GM18873 (cell line): ENCODE measurements around the gene GULP1.
"Not testable (repeated sequence)": the region's sequence is repeated elsewhere in the genome, so short reads cannot be mapped to it uniquely, and the experiment has no call there.

ENCODE experiments used
- ATAC-seq: cut with Tn5 transposase; IDR thresholded peaks from one replicate; pipeline ENCODE4 v1.9.1; 2021; ENCODE audit warnings: mild to moderate bottlenecking, moderate library complexity, moderate number of reproducible peaks; ENCODE audit not compliant: unreplicated experiment, low FRiP score

GULP1 gene

GRCh38 chr2:188519136-188519535 lies 227.5 kb downstream of the GULP1 start:
- no peak for ATAC-seq

- no peak for ATAC-seq
Observed at GRCh38 chr2:188522517-188522916, 230.8 kb downstream of the GULP1 start.

- no peak for ATAC-seq
Observed at GRCh38 chr2:188523919-188524318, 232.2 kb downstream of the GULP1 start.

DNA sequence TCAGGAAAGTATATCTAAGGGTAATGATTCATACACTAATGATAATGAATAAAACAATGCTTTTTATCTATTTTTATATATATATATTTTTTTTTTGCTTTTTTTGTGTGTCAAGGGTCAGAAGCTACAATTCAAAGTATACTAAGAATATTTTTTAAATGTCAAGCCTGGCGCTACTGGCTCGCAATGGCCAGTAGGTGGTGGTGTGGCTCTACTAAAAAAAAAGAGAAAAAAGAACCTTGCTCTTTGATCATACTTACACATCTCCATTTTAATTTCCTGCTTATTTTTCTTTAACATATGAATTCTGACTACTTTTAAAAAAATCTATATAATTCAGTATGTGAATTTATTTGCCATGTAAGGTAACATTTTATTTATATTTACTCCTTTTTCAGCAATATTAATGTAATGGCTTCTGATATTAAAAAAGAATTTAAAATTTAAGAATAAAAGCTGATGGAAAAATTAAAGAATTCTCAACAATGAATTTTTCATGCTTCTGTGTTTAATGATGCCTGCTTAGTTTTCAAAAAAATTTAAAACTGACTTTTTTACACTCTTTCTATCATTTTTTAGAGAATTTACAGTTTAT lies 232.9 kb downstream of the GULP1 start:
- ATAC-seq = peak; percentile 64

GRCh38 chr2:188526701-188527100 lies 235.0 kb downstream of the GULP1 start:
- no peak for ATAC-seq

DNA sequence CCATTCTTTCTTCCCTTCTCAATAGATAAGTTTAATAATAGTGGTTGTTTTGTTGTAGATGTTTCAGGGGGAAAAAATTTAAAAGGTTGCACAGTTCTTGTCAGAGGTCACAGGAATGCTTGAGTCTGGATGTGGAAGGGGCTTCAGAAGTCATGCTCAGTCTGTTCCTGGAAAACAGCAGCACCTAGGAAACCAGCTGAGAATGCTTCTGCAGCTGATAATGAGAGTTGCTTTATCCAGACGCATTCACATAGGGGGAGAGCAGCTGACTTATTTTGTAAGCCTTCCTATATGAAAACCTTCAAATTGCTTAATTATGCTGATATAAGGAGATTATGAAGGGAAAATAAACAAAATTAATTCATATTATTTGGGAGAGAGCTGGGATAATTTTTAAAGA lies 235.5 kb downstream of the GULP1 start:
- ATAC-seq = no peak

DNA sequence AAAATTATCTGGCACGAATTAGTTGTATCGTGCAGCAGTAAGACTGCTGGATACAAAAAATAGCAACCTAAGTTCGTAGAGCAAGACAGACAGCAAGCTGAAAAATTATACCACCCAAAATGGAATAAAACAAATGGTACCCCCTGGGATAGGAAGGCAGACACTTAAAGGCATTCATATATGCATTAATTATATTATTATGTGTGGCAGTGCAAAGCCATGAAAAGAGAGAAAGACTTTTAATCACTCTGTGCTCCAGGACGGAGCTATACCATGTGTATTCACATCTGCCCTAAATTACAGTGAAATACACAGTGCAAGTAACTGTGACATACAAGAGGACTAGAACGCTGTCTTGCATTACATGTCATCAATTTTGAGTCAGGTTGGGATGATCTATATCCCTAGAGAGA lies 235.9 kb downstream of the GULP1 start:
- ATAC-seq = no peak

DNA sequence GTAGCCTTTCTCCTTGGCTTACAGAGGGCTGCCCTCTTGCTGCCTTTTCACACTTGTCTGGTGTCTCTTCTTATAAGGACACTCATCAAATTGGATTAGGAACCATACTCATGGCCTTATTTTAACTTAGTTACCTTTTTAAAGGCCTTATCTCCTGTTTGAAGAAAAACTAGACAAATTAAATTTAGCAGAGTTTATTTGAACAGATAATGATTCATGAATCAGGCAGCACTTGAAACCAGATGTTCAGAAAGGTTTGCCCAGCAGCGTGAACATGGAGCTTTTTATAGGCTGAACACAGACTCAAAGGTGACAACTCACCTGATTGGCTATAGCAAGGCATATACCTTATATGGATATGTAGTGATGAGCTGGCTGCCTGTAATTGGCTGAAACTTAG lies 238.0 kb downstream of the GULP1 start:
- no peak for ATAC-seq

GRCh38 chr2:188534875-188535274 lies 243.2 kb downstream of the GULP1 start:
- ATAC-seq = no peak

DNA sequence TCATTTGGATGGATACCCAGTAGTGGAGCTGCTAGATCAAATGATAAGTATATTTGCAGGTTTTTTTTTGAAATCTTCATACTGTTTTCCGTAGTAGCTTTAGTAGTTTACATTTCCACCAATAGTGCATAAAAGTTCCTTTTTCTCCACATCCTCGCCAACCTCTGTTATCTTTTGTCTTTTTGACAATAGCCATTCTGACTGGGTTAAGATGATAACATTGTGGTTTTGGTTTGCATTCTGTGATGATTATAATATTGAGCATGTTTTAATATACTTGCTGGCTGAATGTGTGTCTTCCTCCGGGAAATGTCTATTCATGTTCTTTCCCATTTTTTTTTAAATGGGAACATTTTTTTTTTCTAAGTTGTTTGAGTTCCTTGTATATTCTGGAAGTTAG lies 260.0 kb downstream of the GULP1 start:
- no peak for ATAC-seq

GRCh38 chr2:188557081-188557480 lies 265.4 kb downstream of the GULP1 start:
- no peak for ATAC-seq

DNA sequence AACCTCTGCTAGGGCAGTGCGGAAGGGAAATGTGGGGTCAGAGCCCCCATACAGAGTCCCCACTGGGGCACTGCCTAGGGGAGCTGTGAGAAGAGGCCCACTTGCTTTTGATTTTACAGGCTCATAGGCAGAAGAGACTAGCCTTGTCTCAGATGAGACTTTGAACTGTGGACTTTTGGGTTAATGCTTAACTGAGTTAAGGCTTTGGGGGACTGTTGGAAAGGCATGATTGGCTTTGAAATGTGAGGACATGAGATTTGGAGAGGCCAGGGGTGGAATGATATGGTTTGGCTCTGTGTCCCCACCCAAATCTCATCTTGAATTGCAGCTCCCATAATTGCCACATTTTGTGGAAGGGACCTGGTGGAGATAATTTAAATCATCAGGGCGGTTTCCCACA lies 267.8 kb downstream of the GULP1 start:
- not testable (repeated sequence) for ATAC-seq

DNA sequence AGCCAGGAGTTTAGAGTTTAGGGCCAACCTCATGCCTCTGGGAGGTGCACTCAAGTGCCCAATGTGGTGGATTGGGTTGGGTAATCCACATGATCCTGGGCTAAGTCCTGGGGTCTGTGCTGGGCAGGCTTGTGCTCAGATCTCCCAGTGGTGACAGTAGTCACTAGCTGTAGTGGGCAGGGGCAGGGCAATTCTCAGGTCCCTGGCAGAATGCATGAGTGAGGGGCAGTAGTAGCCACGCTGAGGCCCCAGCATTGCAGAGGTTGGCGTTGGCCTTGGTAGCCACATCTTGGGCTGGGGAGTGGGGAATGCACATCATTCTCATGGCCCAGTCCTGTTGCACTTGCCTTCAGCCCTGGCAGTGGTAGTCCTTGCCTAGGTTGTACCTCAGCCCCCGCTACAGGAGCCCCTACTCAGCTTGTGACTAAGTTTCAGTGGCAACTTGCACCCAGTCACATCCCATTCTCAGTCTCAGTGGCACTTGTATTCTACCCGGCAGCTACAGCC lies 269.9 kb downstream of the GULP1 start:
- no peak for ATAC-seq

DNA sequence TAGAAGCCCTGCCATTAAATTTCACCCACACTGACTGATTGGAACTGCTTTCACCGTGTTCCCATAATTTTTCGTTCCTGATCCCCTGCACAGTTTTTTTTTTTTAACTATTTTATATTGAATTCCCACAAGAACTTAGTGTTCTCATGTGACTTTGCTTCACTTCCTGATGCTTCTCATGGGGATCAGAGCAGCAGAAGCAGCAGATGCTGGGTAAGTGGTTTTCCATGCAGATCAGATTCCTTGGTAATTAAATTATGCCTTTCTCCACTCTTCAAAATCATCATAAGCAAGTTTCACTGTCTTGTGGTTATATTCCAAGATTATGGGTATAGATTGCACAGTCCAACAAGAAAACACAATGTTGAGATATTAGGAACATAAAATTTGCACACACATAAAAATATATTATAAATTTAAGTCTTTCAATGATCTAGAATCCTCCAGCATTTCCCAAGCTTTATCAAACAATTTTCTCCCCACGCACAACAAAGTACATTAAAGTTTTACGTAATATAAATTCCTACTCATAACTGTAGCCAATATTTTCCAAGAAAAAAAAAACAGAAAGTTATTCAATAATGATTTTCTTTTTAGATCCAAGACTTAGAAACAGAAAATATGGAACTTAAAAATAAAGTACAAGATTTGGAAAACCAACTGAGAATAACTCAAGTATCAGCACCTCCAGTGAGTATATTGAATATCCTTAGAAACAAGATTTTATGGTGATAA lies 277.9 kb downstream of the GULP1 start:
- no peak for ATAC-seq

GRCh38 chr2:188570370-188570769 lies 278.7 kb downstream of the GULP1 start:
- ATAC-seq = no peak

GRCh38 chr2:188571543-188572303 lies 280.0 kb downstream of the GULP1 start:
- ATAC-seq = no peak

GRCh38 chr2:188572592-188572991 lies 280.9 kb downstream of the GULP1 start:
- ATAC-seq = no peak

- ATAC-seq = no peak
Observed at GRCh38 chr2:188573453-188573852, 281.8 kb downstream of the GULP1 start.

DNA sequence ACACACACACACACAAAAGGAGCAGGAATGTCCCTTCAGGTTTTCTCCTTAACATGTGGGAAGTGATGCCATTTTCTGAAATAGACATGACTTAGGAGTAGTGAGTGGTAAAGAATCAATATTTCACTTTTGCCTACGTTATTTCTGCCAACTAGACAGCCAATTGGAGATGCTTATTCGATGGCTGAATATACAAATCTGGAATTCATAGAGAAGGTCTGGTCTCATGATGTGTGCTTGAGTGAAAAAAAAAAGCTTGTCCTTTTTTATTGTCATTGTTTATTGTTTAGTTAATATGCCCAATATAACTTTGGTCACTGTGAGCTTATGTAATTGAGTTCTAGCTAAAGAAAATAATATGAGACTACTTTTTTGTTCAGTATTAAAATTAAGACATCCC lies 284.3 kb downstream of the GULP1 start:
- no peak for ATAC-seq

DNA sequence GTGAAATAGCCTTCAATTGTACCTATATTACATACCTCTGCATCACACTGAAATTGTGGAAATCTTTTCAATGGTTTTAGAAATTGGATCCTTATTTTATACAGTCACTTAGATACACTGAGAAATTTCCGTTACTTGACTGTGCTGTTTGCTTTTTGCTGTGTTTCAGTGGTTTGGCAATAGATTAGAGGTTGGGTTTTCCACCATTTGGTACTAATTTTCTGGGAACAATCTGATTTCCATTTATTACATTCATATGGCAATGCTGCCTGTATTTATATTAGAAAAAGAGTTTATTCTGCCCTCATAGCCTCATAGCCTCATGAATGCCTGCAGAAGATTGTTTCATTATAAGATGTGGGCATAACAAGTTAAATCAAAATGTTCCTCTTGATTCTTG lies 285.0 kb downstream of the GULP1 start:
- no peak for ATAC-seq

GRCh38 chr2:188577231-188577630 lies 285.6 kb downstream of the GULP1 start:
- no peak for ATAC-seq
